Measurements from ENCODE around the gene ZNF804B.

DNA sequence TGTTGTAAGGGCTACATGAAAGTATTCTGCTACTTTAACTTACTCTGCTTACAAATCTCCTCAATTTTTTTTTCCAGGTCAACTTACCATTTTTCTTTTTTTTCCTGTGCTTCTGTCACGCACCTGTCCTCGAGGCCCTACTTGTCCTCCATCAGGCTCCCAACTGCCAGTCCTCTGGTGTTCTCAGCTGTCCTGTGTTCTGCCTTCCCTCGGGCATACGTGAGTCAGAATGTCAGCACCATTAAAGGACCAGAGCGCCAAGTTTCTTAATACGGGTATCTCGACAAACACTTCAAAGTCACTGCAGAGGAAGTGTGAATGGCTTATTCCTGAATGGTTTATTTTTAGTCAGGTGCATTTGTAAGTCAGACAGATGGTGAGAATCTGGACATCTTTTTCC lies 36.1 kb downstream of the ZNF804B start, which contains the start of gene TEX47:
- TF ChIP-seq CTCF (conservative IDR thresholded peaks at IDR 0.05) (no peak), EZH2 (IDR thresholded peaks at IDR 0.05; ENCODE audit: low read depth) (no peak)
